ENCODE data around the gene HNRNPF.

DNA sequence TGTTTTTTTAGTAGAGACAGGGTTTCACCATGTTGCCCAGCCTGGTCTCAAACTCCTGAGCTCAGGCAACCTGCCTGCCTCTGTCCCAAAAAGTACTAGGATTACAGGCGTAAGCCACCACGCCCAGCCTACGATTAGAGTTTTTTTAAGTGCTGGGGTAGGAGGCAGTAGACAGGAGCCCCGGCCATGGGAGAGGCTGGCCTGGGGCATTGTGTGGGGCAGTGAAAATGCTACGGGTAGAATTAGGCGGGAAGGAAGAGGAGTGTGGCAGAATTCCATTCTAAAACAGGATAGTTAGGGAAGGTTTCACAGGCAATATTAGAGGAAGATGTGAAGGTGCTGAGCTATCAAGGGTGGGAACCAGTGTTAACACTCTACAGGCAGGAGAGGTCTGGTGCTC is 68.9 kb downstream of the HNRNPF start:
- TF ChIP-seq CTCF (IDR thresholded peaks at IDR 0.05; ENCODE audit: low read length), result no peak
- no peak for TF ChIP-seq EZH2 (optimal IDR thresholded peaks at IDR 0.05; ENCODE audit: low read depth, low read length)
